MM.1S (cell line): ENCODE results near the gene FARP1.

Source experiments
- DNase-seq: peaks from one replicate; pipeline ENCODE4 v3.0.0-alpha.2; 2015
- H2AFZ ChIP-seq: fragments of 300-600 bp; sonication (generic); 2 replicates; pipeline ENCODE4 v1.6.0; 2016; ENCODE audit warnings: antibody characterized with exemption, low read length
- H3F3A ChIP-seq: fragments of 300-600 bp; sonication (generic); 2 replicates; pipeline ENCODE4 v1.6.1; 2016; ENCODE audit warnings: mild to moderate bottlenecking, antibody characterized with exemption, low read length, moderate library complexity, mixed read lengths; ENCODE audit not compliant: insufficient read depth
- H3K27ac ChIP-seq: fragments of 300-600 bp; sonication (generic); 2 replicates; pipeline ENCODE4 v1.5.1; 2016; ENCODE audit warnings: mild to moderate bottlenecking, low read length
- H3K27me3 ChIP-seq: fragments of 300-600 bp; sonication (generic); replicated peaks from 2 replicates; pipeline ENCODE4 v1.6.0; 2016; ENCODE audit warnings: low read length; ENCODE audit not compliant: insufficient read depth
- H3K36me3 ChIP-seq: fragments of 300-600 bp; sonication (generic); replicated peaks from 2 replicates; pipeline ENCODE4 v1.6.1; 2016; ENCODE audit warnings: mild to moderate bottlenecking, low read length, mixed read lengths; ENCODE audit not compliant: insufficient read depth
- H3K4me1 ChIP-seq: fragments of 300-600 bp; sonication (generic); 2 replicates; pipeline ENCODE4 v1.6.1; 2016; ENCODE audit warnings: low read length, mixed read lengths
- H3K4me2 ChIP-seq: fragments of 300-600 bp; sonication (generic); 2 replicates; pipeline ENCODE4 v1.6.0; 2016; ENCODE audit warnings: low read depth, low read length
- H3K4me3 ChIP-seq: fragments of 300-600 bp; sonication (generic); 2 replicates; pipeline ENCODE4 v1.5.1; 2016; ENCODE audit warnings: low read length, mixed read lengths
- H3K79me2 ChIP-seq: fragments of 300-600 bp; sonication (generic); 2 replicates; pipeline ENCODE4 v1.6.1; 2016; ENCODE audit warnings: mixed run types, low read length, mixed read lengths
- H3K9ac ChIP-seq: fragments of 300-600 bp; sonication (generic); 2 replicates; pipeline ENCODE4 v1.6.1; 2016; ENCODE audit warnings: low read length, mixed read lengths
- H3K9me2 ChIP-seq: fragments of 300-600 bp; sonication (generic); replicated peaks from 2 replicates; pipeline ENCODE4 v1.6.1; 2016; ENCODE audit warnings: mild to moderate bottlenecking, low read length, mixed read lengths; ENCODE audit not compliant: insufficient read depth
- H3K9me3 ChIP-seq: fragments of 300-600 bp; sonication (generic); replicated peaks from 2 replicates; pipeline ENCODE4 v1.6.1; 2016; ENCODE audit warnings: mild to moderate bottlenecking, low read length, mixed read lengths; ENCODE audit not compliant: insufficient read depth
- H4K20me1 ChIP-seq: fragments of 300-600 bp; sonication (generic); 2 replicates; pipeline ENCODE4 v1.6.1; 2016; ENCODE audit warnings: mild to moderate bottlenecking, low read length, moderate library complexity, mixed read lengths; ENCODE audit not compliant: insufficient read depth
- EZH2 ChIP-seq: fragments of 300-600 bp; sonication (generic); optimal IDR thresholded peaks from 2 replicates; pipeline ENCODE3; 2017; ENCODE audit warnings: low read depth, mild to moderate bottlenecking, antibody characterized with exemption, low read length, mixed read lengths
- EZH2phosphoT487 ChIP-seq: fragments of 300-600 bp; sonication (generic); IDR thresholded peaks from 2 replicates; pipeline ENCODE4 v1.6.1; 2018; ENCODE audit warnings: antibody characterized with exemption, low read length
- TF ChIP-seq, protein P1 (sequence below): fragments of 300-600 bp; sonication (generic); IDR thresholded peaks from 2 replicates; pipeline ENCODE4 v1.5.1; 2016; ENCODE audit warnings: antibody characterized with exemption, low read length, mixed read lengths

FARP1 gene

DNA sequence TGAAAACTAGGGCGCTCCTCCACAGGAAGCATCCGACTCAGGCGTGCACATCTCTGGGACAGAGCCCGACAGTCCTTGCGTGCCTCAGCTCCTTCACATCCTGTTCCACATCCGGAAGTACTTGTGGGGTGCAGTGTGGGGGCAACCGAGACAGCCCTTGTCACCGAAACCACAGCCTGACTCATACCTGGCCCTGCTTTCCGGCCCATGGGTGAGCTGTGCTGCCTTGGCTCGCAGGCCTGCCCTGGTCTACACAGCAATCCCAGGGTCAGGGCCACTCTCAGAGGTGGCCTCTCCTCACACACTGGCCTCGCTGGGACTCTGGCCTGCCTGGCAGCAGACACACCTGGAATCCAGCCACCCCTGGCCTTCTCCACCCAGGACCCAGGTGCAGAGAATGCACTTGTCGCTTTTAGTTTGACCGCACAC lies 333.7 kb downstream of the FARP1 start:
- H3K9me3 ChIP-seq = no peaks in the 10 kb centered on the region
- no peak overlapping the region for H2AFZ ChIP-seq
- peaks cover 24% of the 10 kb centered on the region for H3K4me1 ChIP-seq
- peak overlapping the region; percentile 76 for H3K4me2 ChIP-seq
- no peaks in the 10 kb centered on the region for H4K20me1 ChIP-seq
- peak; percentile 86 for DNase-seq
- TF ChIP-seq EZH2 = no peak
- TF ChIP-seq, protein P1, sequence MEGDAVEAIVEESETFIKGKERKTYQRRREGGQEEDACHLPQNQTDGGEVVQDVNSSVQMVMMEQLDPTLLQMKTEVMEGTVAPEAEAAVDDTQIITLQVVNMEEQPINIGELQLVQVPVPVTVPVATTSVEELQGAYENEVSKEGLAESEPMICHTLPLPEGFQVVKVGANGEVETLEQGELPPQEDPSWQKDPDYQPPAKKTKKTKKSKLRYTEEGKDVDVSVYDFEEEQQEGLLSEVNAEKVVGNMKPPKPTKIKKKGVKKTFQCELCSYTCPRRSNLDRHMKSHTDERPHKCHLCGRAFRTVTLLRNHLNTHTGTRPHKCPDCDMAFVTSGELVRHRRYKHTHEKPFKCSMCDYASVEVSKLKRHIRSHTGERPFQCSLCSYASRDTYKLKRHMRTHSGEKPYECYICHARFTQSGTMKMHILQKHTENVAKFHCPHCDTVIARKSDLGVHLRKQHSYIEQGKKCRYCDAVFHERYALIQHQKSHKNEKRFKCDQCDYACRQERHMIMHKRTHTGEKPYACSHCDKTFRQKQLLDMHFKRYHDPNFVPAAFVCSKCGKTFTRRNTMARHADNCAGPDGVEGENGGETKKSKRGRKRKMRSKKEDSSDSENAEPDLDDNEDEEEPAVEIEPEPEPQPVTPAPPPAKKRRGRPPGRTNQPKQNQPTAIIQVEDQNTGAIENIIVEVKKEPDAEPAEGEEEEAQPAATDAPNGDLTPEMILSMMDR = no peak
- no peak for TF ChIP-seq EZH2phosphoT487
- H3K9me2 ChIP-seq = no peaks in the 10 kb centered on the region
- no peak overlapping the region; the same call in 1 of the 2 replicates for H3K9ac ChIP-seq
- H3K4me3 ChIP-seq = peak overlapping the region; percentile 14; the same call in 1 of the 2 replicates
- peak overlapping the region; percentile 69 for H3K27ac ChIP-seq
- H3K36me3 ChIP-seq = peaks cover 7% of the 10 kb centered on the region; the same call in 1 of the 2 replicates
- H3K27me3 ChIP-seq = no peaks in the 10 kb centered on the region
- H3F3A ChIP-seq = peaks cover 8% of the 10 kb centered on the region; the same call in 1 of the 2 replicates
- H3K79me2 ChIP-seq = peaks cover 81% of the 10 kb centered on the region

DNA sequence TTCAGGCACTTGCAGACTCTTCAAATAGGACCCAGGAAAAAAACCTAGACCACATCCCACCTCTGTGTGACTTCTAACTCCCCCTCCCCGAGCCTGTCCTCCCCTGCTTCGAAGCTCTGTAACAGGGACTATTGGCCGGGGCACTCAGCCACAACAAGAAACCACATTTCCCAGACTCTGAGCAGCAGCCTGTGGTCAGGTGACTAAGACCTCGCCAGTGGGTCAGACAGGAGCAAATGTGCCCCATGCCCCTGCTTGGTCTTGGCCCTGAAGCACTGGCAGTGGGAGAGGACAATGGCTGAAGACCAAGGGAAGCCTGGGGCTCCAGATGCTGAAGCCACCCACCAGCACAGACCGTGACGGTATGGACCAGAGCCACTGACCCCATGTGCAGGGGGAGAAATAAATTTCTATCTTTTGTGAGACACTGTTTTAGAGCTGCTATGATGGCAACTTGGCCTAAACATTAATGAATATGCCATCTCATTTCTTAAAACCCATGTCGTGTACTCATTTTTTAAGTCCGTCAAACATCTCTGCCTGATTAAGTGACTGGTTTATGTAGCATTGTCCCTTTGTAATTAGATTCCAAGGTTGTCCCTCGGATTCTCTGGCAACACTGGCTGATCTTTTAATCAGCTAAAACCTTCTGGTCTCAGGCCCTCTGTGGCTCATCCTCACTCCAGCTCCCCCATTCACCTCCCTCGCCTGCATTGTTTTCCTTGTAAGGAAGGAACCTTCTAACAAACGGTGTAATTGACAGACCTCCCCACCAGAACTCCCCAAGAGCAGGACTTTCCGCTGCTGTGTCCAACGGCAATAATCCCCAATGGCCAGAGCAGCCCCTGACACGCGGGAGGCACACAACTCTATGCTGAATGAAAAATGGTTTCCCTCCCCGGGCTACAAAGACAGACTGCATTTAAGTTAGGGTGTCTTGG lies 335.6 kb downstream of the FARP1 start:
- no peak overlapping the region for H2AFZ ChIP-seq
- H3K79me2 ChIP-seq = peaks cover 85% of the 10 kb centered on the region
- TF ChIP-seq, protein P1 = no peak
- no peak for TF ChIP-seq EZH2phosphoT487
- no peak for TF ChIP-seq EZH2
- no peaks in the 10 kb centered on the region for H3K9me3 ChIP-seq
- no peak overlapping the region for H3K4me3 ChIP-seq
- H3K4me1 ChIP-seq = peaks cover 24% of the 10 kb centered on the region
- no peaks in the 10 kb centered on the region for H3K27me3 ChIP-seq
- DNase-seq = no peak
- no peaks in the 10 kb centered on the region for H3K9me2 ChIP-seq
- no peak overlapping the region for H3K4me2 ChIP-seq
- H3F3A ChIP-seq = peaks cover 8% of the 10 kb centered on the region; the same call in 1 of the 2 replicates
- H3K9ac ChIP-seq = no peak overlapping the region
- H3K27ac ChIP-seq = no peak overlapping the region
- H4K20me1 ChIP-seq = no peaks in the 10 kb centered on the region
- H3K36me3 ChIP-seq = 0 out of 2 replicates have a peak, but pooled peaks cover 4% of the 10 kb centered on the region

DNA sequence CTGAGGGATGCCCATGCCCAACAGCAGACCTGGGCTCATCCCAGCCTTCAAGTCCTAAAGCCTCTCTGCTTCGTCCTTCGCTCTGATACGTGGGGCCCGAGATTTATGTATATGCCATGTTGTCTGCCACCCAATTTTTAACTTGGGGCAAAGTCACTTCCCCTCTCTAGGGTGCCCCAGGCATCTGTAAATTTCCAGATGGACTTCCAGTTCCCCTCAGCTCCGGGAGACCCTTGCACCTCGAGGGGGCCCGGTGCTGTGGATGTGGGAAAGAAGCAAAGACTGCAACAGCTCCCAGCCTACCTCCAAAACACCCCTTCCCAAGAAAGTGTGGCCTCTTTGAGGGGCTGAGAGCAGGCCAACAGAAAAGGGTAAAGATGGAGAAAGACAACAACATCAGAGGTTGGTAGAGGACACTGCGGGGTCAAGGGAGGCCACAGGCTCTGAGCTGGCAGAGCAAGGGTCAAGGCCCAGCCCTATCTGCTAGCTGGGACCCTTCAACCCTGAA lies 336.7 kb downstream of the FARP1 start:
- no peak overlapping the region for H3K4me2 ChIP-seq
- no peak overlapping the region for H3K27ac ChIP-seq
- H3K4me1 ChIP-seq = peaks cover 24% of the 10 kb centered on the region
- H3K9me2 ChIP-seq = no peaks in the 10 kb centered on the region
- DNase-seq = no peak
- no peaks in the 10 kb centered on the region for H3K9me3 ChIP-seq
- H3K36me3 ChIP-seq = 0 out of 2 replicates have a peak, but pooled peaks cover 4% of the 10 kb centered on the region
- no peaks in the 10 kb centered on the region for H3K27me3 ChIP-seq
- no peaks in the 10 kb centered on the region for H4K20me1 ChIP-seq
- TF ChIP-seq EZH2phosphoT487 (no peak), EZH2 (no peak)
- TF ChIP-seq, protein P1 = no peak
- peaks cover 92% of the 10 kb centered on the region for H3K79me2 ChIP-seq
- H3K4me3 ChIP-seq = no peak overlapping the region
- H3F3A ChIP-seq = peaks cover 8% of the 10 kb centered on the region; the same call in 1 of the 2 replicates
- no peak overlapping the region for H2AFZ ChIP-seq
- no peak overlapping the region for H3K9ac ChIP-seq
